ENCODE measurements around the gene ABCA13. TPM values are rescaled to one million over a fixed set of nuclear protein-coding genes. Genes with fewer than 3 reads are reported as not detected.
A peak's percentile ranks its signal among the peaks of the same experiment; 100 is the strongest.

ABCA13 gene
- total RNA-seq, 1 experiment from 2014 or later = 2.1 TPM

- H3K9me2 ChIP-seq (replicated peaks; ENCODE audit: low read length) = no peaks in the 10 kb centered on the region
- DNase-seq = peak; percentile 77
- POLR2A ChIA-PET (ENCODE audit: unreplicated experiment) = no interaction called here
Observed at GRCh38 chr7:48140001-48140681, 31.1 kb upstream of the ABCA13 start.

GRCh38 chr7:48141521-48141920 lies 29.7 kb upstream of the ABCA13 start:
- Histone ChIP-seq H3F3A (ENCODE audit: low read length, unreplicated experiment) (no peaks in the 10 kb centered on the region), H3K79me2 (ENCODE audit: low read length) (no peaks in the 10 kb centered on the region), H3K27ac (ENCODE audit: low read length) (no peak overlapping the region), H4K20me1 (ENCODE audit: low read length) (no peaks in the 10 kb centered on the region), H3K9ac (ENCODE audit: low read length) (no peak overlapping the region), H3K4me2 (ENCODE audit: low read length) (no peak overlapping the region), H3K9me3 (ENCODE audit: low read length) (no peaks in the 10 kb centered on the region), H3K27me3 (ENCODE audit: low read length) (no peaks in the 10 kb centered on the region), H3K4me1 (ENCODE audit: insufficient read depth, low read length) (peaks cover 23% of the 10 kb centered on the region), H3K36me3 (ENCODE audit: low read depth, low read length) (no peaks in the 10 kb centered on the region), H3K4me3 (ENCODE audit: low read length) (no peak overlapping the region), H2AFZ (ENCODE audit: low read length) (no peak overlapping the region), H3K9me2 (replicated peaks; ENCODE audit: low read length) (no peaks in the 10 kb centered on the region)
- no peak for TF ChIP-seq EZH2 (IDR thresholded peaks at IDR 0.05; ENCODE audit: low read length, unreplicated experiment)
- TF ChIP-seq CTCF (conservative IDR thresholded peaks at IDR 0.05; ENCODE audit: low read depth, low read length) = no peak
- no peak for TF ChIP-seq EZH2phosphoT487 (IDR thresholded peaks at IDR 0.05; ENCODE audit: borderline replicate concordance, low read length)
- no TSS peak for BruUV-seq (replicated peaks)
- intact Hi-C loops (cut with micrococcal nuclease) = no loop called here
- ChIA-PET CTCF (no interaction called here), POLR2A (ENCODE audit: unreplicated experiment) (no interaction called here)
- ATAC-seq (no peak), DNase-seq (no peak)

More at GRCh38 chr7:48140001-48140681, 31.1 kb upstream of the ABCA13 start:
- H3K4me2 ChIP-seq (ENCODE audit: low read length) = peak overlapping the region; percentile 21; the same call in 1 of the 2 replicates
- no peak overlapping the region for H2AFZ ChIP-seq (ENCODE audit: low read length)
- peak overlapping the region; percentile 35 for H3K27ac ChIP-seq (ENCODE audit: low read length)
- intact Hi-C loops (cut with micrococcal nuclease) = no loop called here
- no peaks in the 10 kb centered on the region for H4K20me1 ChIP-seq (ENCODE audit: low read length)
- no peaks in the 10 kb centered on the region for H3F3A ChIP-seq (ENCODE audit: low read length, unreplicated experiment)
- H3K36me3 ChIP-seq (ENCODE audit: low read depth, low read length) = no peaks in the 10 kb centered on the region
- H3K4me3 ChIP-seq (ENCODE audit: low read length) = no peak overlapping the region
- no TSS peak for BruUV-seq (replicated peaks)
- H3K9ac ChIP-seq (ENCODE audit: low read length) = no peak overlapping the region
- peak; percentile 63 for ATAC-seq
- H3K9me3 ChIP-seq (ENCODE audit: low read length) = no peaks in the 10 kb centered on the region
- no peaks in the 10 kb centered on the region for H3K27me3 ChIP-seq (ENCODE audit: low read length)
- H3K79me2 ChIP-seq (ENCODE audit: low read length) = no peaks in the 10 kb centered on the region
- no peak for TF ChIP-seq EZH2phosphoT487 (IDR thresholded peaks at IDR 0.05; ENCODE audit: borderline replicate concordance, low read length)
- TF ChIP-seq CTCF (conservative IDR thresholded peaks at IDR 0.05; ENCODE audit: low read depth, low read length) = no peak
- no peak for TF ChIP-seq EZH2 (IDR thresholded peaks at IDR 0.05; ENCODE audit: low read length, unreplicated experiment)
- CTCF ChIA-PET = interaction anchor here (0.7 to 1.5 kb wide), 5 partner anchors 15 to 237 kb away, joined by 3 to 7 read pairs (median 3); no protein-coding TSS in a partner anchor
- peaks cover 14% of the 10 kb centered on the region for H3K4me1 ChIP-seq (ENCODE audit: insufficient read depth, low read length)

- Histone ChIP-seq H3K4me1 (ENCODE audit: insufficient read depth, low read length) (peaks cover 36% of the 10 kb centered on the region), H3K79me2 (ENCODE audit: low read length) (no peaks in the 10 kb centered on the region), H3K4me2 (ENCODE audit: low read length) (no peak overlapping the region), H3F3A (ENCODE audit: low read length, unreplicated experiment) (no peaks in the 10 kb centered on the region), H4K20me1 (ENCODE audit: low read length) (no peaks in the 10 kb centered on the region), H3K27ac (ENCODE audit: low read length) (no peak overlapping the region; the same call in 1 of the 2 replicates), H3K4me3 (ENCODE audit: low read length) (no peak overlapping the region), H3K36me3 (ENCODE audit: low read depth, low read length) (no peaks in the 10 kb centered on the region), H3K9me2 (replicated peaks; ENCODE audit: low read length) (no peaks in the 10 kb centered on the region), H3K27me3 (ENCODE audit: low read length) (no peaks in the 10 kb centered on the region), H3K9me3 (ENCODE audit: low read length) (no peaks in the 10 kb centered on the region), H3K9ac (ENCODE audit: low read length) (no peak overlapping the region), H2AFZ (ENCODE audit: low read length) (no peak overlapping the region)
- TF ChIP-seq EZH2 (IDR thresholded peaks at IDR 0.05; ENCODE audit: low read length, unreplicated experiment) (no peak), CTCF (conservative IDR thresholded peaks at IDR 0.05; ENCODE audit: low read depth, low read length) (no peak), EZH2phosphoT487 (IDR thresholded peaks at IDR 0.05; ENCODE audit: borderline replicate concordance, low read length) (no peak)
- BruUV-seq (replicated peaks) = no TSS peak
- intact Hi-C loops (cut with micrococcal nuclease) = no loop called here
- CTCF ChIA-PET = no interaction called here
- ATAC-seq (peak; percentile 18; the same call in 1 of the 2 replicates), DNase-seq (peak; percentile 34)
- POLR2A ChIA-PET (ENCODE audit: unreplicated experiment) = no interaction called here
Observed at GRCh38 chr7:48144291-48144768, 26.9 kb upstream of the ABCA13 start.

Measured in PC-3 (cell line).